CD4-positive, alpha-beta T cell treated with Interleukin-2 at 100 ng/mL for 4 hours (primary cell): ENCODE results near the gene CNGA2.
"Not testable (repeated sequence)": the region's sequence is repeated elsewhere in the genome, so short reads cannot be mapped to it uniquely, and the experiment has no call there.

Experiments
- DNase-seq: peaks from one replicate; pipeline ENCODE4 v3.0.0-alpha.2; 2020; ENCODE audit warnings: low spot score

Gene CNGA2

DNA sequence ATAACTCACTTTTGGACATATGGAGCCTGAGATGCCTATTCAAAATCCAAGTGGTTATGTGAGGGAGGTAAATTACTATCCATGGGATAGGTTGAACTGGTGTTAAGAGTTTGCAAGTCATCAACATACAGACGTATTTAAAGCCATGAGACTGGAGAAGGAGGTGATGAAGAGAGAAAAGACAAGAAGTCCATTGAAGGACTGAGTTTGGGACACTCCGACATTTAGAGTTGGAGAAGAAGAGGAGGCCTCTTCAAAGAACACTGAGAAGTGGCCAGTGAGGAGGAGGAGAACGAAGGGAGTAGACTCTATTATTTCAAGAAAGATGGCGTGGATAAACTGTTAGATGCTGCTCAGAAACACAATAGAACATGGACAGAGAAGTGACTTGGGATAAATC, at the start of gene CNGA2:
Gene CNGA2, plus strand, starts transcription at position 301 of the 400 bp plus-strand sequence. CDS start 3,738 bp downstream, outside the sequence.
- DNase-seq: no peak

GRCh38 chrX:151687635-151688034, 46.9 kb upstream of the CNGA2 start:
- DNase-seq: no peak

GRCh38 chrX:151688695-151689094, 45.9 kb upstream of the CNGA2 start:
- DNase-seq: no peak

DNA sequence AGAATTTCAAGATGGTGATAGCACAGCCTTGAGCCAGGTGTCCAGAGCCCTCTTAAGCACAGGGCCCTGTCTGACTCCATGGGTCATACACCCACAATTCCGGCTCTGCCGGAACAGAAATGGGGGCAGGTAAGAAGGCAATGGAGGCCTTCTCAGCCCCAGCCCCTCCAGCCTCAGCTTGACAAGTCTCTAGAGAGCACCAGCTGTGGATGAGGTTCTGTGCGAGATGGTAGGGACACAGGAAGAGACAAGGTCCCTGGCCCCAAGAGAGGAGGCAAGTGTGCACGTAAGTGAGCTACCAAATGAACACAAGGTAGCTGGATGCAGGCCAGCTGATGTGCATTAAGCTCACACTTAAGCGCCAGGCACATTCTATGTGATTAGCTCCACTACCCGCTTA, 41.7 kb upstream of the CNGA2 start:
- no peak for DNase-seq

DNA sequence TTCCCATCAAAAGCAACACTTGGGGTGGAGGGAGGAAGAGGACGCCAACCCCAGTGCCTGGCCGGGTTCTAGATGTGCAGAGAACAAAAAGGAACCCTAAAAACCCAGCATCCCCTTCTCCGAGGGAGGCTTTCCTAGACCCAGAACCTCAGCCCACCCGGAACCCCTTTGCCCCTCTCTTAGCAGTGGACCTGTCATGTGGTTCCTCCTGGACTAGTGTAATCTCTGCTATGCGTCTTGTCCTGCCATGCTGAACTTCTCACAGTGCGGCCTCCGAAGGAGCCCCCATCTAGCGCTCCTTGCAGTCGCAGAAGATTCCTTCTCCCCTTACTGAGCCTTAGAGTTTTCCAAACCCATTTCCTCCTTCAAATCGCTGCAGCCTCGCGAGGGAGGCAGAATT, 40.4 kb upstream of the CNGA2 start:
- DNase-seq: no peak

DNA sequence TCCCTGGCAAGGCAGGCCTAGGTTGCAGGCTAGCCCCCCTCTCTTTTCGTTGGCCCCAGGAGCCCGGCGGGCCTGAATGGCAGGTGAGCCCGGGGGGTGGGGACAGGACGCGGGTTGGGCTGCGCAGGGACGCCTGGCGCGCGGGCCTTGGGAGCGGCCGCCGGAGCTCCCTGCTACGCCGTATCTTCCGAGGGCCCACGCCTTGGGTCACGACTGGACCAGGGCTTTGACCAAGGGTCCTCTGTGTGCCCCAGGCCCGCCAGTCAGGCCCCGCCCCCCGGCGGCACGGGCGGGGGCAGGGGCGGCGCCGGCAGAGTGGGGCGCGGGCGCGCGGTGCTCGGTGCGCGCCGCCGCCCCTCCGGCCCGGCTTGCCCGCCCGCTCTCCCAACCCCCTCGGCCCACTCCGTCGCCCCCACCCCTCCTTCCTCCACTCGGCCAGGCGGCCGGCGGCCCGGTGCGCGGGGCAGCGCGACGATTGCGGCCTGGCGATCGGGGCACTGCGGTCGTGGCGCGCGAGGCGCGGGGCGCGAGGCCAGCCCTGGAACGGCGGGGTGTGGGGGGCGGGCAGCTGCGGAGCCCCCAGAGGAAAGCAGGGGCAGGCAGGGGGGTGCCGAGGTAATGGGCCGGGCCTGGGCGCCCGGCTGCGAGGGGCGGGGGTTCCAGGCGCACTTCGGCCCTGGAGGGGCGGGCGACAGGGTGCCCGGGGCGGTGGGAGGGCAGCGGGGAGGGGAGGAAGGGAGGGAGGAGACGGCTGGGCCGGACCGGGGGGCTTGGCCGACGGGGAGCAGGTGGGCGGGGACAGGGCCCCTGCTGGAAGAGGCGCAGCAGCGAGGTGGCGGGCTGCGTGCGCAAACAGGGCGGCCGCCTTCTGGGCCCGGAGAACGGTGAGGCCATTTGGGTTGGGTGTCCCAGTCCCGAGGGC, 39.6 kb upstream of the CNGA2 start, which contains the start of gene PRRG3:
Gene PRRG3, plus strand, starts transcription at position 798 of the 922 bp plus-strand sequence. CDS start 3,357 bp downstream, outside the sequence.
- DNase-seq: no peak

GRCh38 chrX:151695583-151696340, 38.8 kb upstream of the CNGA2 start:
- no peak for DNase-seq

DNA sequence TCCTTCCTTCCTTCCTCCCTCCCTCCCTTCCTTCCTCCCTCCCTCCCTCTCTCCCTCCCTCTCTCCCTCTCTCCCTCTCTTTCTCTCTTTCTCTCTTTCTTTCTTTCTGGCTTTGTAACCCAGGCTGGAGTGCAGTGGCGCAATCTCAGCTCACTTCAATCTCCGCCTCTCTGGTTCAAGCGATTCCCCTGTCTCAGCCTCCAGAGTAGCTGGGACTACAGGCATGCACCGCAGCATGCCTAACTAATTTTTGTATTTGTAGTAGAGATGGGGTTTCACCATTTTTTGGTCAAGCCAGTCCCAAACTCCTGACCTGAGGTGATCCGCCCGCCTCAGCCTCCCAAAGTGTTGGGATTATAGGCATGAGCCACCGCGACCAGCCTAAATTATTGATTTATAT, 37.5 kb upstream of the CNGA2 start:
- DNase-seq: not testable (repeated sequence)

GRCh38 chrX:151697522-151697921, 37.0 kb upstream of the CNGA2 start:
- no peak for DNase-seq

DNA sequence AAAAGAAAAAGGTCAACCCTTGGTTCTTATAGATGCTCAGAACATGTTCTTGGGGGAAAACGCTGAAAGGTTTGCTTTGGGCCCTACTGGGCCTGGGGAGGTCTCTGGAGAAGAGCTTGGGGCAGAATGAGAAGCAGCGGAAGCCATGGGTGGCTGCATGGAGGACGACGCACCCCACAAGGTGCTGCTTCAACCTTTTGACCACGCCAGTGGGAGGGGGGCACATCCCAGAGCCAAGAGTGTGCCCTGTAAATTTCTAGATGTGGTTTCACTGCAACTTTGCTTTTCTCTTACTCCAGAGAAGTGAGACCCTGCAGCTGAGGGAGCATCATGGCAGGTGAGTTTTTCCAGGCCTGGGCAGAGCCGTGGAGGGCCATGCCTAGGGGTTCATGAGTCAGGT, 36.1 kb upstream of the CNGA2 start:
- no peak for DNase-seq

DNA sequence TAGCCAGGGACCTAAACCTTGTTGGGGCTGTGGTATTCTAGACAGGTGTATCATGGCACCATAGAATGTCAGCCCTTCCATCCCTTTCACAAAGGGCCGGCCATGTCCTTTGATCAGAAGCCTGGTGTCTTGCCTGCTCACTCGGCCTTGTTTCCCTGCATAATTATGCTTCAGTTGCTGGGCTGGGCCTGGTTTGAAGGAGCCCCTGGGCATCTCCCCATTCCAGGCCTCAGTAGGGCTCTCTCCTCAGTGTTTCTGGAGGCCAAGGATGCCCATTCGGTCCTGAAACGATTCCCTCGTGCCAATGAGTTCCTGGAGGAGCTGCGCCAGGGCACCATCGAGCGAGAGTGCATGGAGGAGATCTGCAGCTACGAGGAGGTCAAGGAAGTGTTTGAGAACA, 34.8 kb upstream of the CNGA2 start:
- no peak for DNase-seq

GRCh38 chrX:151700581-151700980, 34.0 kb upstream of the CNGA2 start:
- DNase-seq: no peak

DNA sequence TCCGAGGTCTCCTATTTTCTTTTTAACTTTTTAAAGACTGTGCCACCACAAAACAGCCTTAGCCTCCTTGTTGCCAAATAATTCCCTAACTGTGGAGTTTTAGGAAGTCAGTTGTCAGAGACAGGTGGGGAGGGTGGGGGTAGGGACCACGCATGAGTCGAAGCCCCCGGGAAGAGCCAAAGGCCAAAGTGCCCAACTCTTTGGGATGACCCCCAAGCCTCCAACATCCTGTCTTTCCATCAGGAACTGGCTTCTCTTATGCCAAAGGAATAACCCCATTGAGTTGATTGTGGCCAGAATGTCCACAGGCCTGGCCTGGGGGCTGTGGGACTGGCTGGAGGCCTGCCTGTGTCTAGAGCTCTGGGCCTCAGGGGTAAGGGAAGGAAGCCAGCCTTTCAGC, 33.5 kb upstream of the CNGA2 start:
- DNase-seq: no peak

GRCh38 chrX:151701531-151701930, 33.0 kb upstream of the CNGA2 start:
- DNase-seq: no peak

DNA sequence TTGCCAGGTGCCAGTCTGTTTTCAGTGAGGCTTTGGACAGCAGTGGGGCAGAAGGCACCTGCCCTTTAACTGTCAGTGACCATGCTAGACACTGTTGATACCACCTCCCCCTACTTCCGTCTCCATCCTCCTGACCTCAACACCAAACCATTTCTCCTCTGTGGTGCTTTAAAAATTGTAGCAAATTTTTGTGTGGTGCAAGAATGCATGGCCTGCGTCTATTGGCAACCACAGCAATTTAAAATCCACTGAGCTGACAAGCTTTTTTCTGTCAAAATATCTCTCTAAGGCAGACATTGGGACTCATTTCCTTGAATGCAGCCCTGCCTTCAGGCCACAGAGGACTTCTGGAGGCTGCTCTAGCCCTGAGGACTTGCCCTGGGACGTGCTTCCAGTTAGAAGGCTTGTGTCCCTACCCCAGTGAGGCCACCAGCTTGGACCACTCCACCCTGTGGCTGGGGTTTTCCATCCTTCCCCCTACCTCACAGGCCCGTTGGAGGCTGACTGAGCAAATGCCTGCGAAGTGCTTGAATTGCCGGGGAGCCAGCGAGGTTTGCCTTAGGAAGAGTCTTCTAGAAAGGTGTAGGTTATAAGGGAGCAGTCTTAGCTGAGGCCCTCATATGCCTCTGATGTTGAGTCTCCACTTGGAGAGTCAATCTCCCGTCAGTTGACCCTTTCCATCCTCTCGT, 32.4 kb upstream of the CNGA2 start:
- no peak for DNase-seq

- DNase-seq: no peak
These were observed 31.7 kb upstream of the CNGA2 start for GRCh38 chrX:151702741-151703340.

DNA sequence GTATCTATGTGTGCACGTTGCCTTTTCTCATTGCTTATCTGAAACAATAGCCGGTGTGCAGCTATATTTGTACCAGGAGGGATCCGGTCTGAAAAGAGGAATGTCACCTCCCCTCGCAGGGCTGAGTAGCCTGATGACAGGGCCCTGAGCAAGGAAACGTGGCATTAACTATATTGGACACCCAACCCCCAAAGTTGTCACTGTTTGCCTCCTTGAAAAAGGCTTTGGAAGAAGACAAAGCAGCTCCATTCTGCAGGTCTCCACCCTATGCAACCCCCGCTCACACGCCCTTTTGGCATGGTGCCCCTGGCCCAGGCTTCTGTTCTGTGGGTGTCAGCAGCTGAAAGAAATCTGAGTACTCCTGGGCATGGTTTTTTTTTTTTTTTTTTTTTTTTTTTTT, 31.1 kb upstream of the CNGA2 start:
- DNase-seq: no peak

DNA sequence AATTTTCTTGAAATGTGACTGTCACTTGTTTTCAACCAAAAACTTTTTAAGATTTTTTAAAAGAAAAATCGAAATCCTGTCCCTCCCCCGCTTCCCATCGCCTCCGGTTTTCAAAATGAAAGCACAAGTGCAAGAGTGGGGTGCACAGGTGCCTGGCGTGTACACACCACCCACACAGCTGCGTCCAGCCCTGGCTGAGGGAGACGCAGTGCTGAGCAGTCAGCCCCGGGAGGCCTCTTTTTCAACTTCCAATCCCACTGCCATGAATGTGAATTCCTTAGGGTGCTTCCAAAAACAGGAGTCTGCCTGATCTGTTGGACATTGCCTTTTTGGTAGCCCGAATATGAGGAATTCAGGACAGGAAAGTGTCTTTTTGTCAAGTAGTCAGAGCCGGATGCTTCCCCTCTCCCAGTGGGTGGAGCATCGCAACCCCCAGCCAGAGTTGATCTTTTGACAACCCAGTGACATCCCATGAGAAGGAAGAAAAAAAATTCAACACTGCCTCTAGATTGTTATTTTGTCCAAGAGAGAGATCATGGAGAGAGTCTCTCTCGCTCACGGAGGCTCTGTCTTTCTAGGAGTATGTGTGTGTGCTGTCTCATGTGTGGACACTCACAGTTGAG, 30.4 kb upstream of the CNGA2 start:
- no peak for DNase-seq

GRCh38 chrX:151708821-151709220, 25.7 kb upstream of the CNGA2 start:
- DNase-seq: no peak

- DNase-seq: no peak
These were observed 24.1 kb upstream of the CNGA2 start for GRCh38 chrX:151710457-151710856.

DNA sequence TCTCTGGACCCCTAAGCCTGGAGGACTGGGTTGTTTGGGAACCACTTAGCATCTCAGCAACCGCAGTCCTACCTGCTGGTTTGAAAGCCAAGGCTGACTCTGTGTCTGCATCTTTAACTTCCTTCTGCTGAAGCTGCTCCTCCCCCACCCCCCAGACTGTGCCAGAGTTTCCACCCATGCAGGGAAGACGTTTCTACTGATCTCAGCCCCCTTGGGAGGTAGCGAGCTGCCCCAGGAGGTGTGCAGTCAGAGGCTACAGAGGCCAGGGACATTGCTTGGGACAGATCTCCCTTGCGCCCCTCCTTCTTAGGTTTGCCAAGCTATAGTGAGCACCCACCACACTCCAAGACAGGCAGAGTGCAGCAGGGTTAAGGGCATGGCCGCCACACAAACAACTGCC, 23.4 kb upstream of the CNGA2 start:
- no peak for DNase-seq

DNA sequence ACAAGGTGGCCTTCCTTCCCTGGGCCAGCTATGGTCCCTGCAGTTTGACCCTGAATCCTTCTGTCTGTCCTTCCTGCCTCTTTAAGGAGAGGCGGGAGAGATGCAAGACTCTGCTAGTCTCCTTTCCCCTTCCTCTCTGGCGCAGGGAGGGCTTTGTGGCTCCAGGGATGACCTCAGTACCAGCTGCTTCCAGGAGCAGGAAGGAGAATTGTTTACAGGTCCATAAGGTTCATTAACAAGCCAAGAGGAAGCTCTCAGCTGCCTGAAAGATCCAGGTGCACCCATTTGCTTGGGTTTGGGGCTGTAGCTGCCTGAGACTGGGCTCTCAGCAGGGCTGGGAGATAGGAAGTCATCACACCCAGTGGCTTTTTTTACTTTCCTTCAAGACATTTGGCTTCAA, 22.8 kb upstream of the CNGA2 start:
- no peak for DNase-seq
